ENCODE measurements around the gene PTPN3.

The PTPN3 gene

GRCh38 chr9:109421026-109421970 is 76.8 kb downstream of the PTPN3 start:
- TF ChIP-seq CTCF (IDR thresholded peaks at IDR 0.05; ENCODE audit: unreplicated experiment in 3 of 3): no peak
- Mint-ChIP-seq H3K9me3 (no peaks in the 10 kb centered on the region), H3K27me3 (ENCODE audit: low read depth) (peaks cover 7% of the 10 kb centered on the region), H3K4me3 (no peak overlapping the region), H3K4me1 (peaks cover 19% of the 10 kb centered on the region), H3K36me3 (ENCODE audit: low read depth) (no peaks in the 10 kb centered on the region), H3K27ac (no peak overlapping the region)

DNA sequence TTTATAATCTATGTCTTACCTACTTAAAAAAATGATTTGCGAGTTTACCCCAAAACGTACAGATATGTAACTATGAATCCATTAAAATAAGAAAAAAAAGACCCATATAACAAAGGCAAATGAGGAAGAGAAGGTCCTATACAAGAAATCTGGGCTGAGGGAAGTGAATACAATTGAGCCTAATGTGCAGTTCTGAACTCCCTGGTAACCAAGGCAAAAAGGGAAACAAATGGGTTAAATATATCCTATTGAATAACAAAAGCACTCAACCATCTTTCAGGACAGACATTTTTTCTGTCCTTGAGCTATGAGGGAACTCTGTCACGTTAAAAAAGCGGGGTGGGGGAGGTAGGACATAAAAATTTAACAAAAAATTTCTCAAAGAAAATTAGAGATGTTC is 78.6 kb downstream of the PTPN3 start:
- Mint-ChIP-seq H3K36me3 (ENCODE audit: low read depth) (no peaks in the 10 kb centered on the region), H3K27me3 (ENCODE audit: low read depth) (peaks cover 14% of the 10 kb centered on the region), H3K4me3 (no peak overlapping the region), H3K9me3 (no peaks in the 10 kb centered on the region), H3K27ac (peak overlapping the region in 1 of 3 experiments; percentile 2), H3K4me1 (peaks cover 19% of the 10 kb centered on the region)
- TF ChIP-seq CTCF (IDR thresholded peaks at IDR 0.05; ENCODE audit: unreplicated experiment in 3 of 3): no peak

DNA sequence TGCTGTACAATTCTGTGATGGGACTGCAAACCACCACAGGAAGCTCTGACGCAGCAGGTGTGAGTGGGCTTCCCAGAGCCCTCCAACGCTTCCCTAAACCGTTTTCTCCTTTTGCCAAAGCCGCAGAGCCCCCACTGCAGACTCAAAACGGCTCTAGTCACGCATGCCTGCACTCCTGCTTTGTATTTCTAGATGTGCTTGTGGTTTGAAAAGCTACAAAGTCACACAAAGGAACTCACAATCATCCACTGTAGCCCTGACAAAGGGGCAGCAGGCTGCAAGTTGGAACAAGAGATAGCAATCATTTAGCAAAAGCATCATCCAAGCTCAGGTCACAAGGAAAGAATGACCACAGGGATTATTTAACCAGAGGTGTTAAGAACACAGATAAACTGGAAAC is 79.3 kb downstream of the PTPN3 start:
- Mint-ChIP-seq H3K27ac (peak overlapping the region in 1 of 3 experiments; percentile 79), H3K27me3 (ENCODE audit: low read depth) (peaks cover 14% of the 10 kb centered on the region), H3K36me3 (ENCODE audit: low read depth) (no peaks in the 10 kb centered on the region), H3K9me3 (no peaks in the 10 kb centered on the region), H3K4me1 (peaks cover 19% of the 10 kb centered on the region), H3K4me3 (no peak overlapping the region)
- TF ChIP-seq CTCF (IDR thresholded peaks at IDR 0.05; ENCODE audit: unreplicated experiment in 3 of 3): no peak

DNA sequence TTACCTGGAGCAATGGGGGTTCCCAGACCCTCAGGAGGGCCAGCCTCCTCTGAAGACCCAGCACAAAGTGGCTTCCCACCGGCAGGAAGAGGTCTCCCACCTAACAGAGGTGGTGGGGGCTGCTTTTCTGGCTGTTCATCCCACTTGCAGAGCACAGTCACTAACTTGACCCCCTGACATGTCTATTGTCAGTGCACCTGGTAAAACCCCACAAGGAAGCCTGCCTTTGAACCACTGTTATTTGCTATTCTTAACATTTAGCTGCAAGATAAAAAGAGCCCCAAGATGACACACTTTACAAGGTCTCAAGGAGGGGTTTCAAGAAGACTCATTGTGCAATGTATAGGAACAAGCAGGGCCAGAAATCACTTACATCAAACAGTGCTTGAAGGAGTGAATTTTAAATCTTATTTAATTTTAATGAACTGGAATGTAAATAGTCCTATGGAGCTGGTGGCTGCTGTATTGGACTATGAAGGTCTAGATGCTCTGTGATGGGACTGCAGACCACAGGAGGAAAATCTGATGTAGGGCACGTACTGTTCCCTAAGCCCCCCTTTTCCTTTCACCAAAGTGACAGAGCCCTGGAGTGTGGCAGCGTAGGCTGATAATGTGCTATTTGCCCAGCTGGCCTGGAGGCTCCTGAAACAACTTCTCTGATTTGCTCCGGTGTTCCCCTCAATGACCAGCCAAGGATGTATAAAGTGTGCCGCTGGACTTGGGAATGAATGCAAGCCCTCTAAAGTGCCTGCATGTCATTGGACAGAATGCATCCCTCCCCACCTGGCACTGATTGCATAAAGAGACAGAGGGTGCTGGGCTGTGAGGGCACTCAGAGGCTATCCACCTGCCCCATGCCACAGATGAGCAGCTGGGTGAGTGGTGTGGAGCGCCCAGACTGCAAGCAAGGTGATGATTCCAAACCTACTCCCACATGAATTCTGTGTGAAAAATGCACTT is 80.2 kb downstream of the PTPN3 start:
- Mint-ChIP-seq H3K27ac (no peak overlapping the region), H3K27me3 (ENCODE audit: low read depth) (peaks cover 22% of the 10 kb centered on the region), H3K36me3 (ENCODE audit: low read depth) (no peaks in the 10 kb centered on the region), H3K4me3 (no peak overlapping the region), H3K9me3 (no peaks in the 10 kb centered on the region), H3K4me1 (peaks cover 18% of the 10 kb centered on the region)
- TF ChIP-seq CTCF (IDR thresholded peaks at IDR 0.05; ENCODE audit: unreplicated experiment in 3 of 3): no peak

DNA sequence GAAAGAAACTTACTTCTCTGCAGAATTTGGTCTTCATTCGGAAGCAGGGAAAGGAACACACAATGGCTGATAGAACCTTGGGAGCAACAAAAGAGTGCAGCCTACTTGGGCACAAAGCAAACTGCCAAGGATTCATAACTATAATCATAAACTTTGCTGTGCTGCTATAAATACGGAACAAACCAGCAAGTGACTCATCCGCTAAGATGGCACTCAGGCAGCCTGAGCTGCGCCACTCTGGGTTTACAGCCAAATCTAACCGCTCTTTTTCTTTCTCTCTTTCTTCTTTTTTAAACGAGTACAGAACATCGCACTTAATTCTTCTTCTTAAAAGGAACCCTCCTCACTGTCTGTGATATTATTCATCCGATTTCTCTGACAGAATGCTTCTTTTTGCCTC is 81.1 kb downstream of the PTPN3 start:
- no peaks in the 10 kb centered on the region for H3K36me3 Mint-ChIP-seq (ENCODE audit: low read depth)
- peaks cover 22% of the 10 kb centered on the region for H3K27me3 Mint-ChIP-seq (ENCODE audit: low read depth)
- no peak overlapping the region for H3K4me3 Mint-ChIP-seq
- no peak for TF ChIP-seq CTCF (IDR thresholded peaks at IDR 0.05; ENCODE audit: unreplicated experiment in 3 of 3)
- H3K27ac Mint-ChIP-seq: no peak overlapping the region
- H3K9me3 Mint-ChIP-seq: no peaks in the 10 kb centered on the region
- H3K4me1 Mint-ChIP-seq: peaks cover 10% of the 10 kb centered on the region
